CD1c-positive myeloid dendritic cell (primary cell): ENCODE results near the gene TPD52L2.
"Not testable (repeated sequence)": the region's sequence is repeated elsewhere in the genome, so short reads cannot be mapped to it uniquely, and the experiment has no call there.

Experiments
- DNase-seq: peaks from one replicate; pipeline ENCODE4 v3.0.0-alpha.2; 2016; ENCODE audit errors: extremely low spot score

The TPD52L2 gene

GRCh38 chr20:63895202-63895951, 30.3 kb downstream of the TPD52L2 start:
- DNase-seq, result no peak

- DNase-seq, result no peak
Observed at GRCh38 chr20:63895952-63896263, 30.8 kb downstream of the TPD52L2 start.

- peak; percentile 93 for DNase-seq
Observed at GRCh38 chr20:63896264-63897105, 31.4 kb downstream of the TPD52L2 start.

- no peak for DNase-seq
Observed at GRCh38 chr20:63897978-63898561, 33.0 kb downstream of the TPD52L2 start.

- peak; percentile 49 for DNase-seq
Observed at GRCh38 chr20:63898882-63899558, 34.0 kb downstream of the TPD52L2 start.

- peak; percentile 68 for DNase-seq
Observed at GRCh38 chr20:63900413-63900812, 35.3 kb downstream of the TPD52L2 start.

GRCh38 chr20:63903796-63904561, 38.9 kb downstream of the TPD52L2 start:
- no peak for DNase-seq

GRCh38 chr20:63908008-63908682, 43.1 kb downstream of the TPD52L2 start:
- DNase-seq, result no peak

GRCh38 chr20:63911176-63911575, 46.1 kb downstream of the TPD52L2 start:
- DNase-seq, result peak; percentile 57

GRCh38 chr20:63913768-63914167, 48.7 kb downstream of the TPD52L2 start:
- DNase-seq, result no peak

GRCh38 chr20:63915471-63915870, 50.4 kb downstream of the TPD52L2 start:
- no peak for DNase-seq

- not testable (repeated sequence) for DNase-seq
Observed at GRCh38 chr20:63916371-63916939, 51.4 kb downstream of the TPD52L2 start.

- DNase-seq, result no peak
Observed at GRCh38 chr20:63917811-63918210, 52.7 kb downstream of the TPD52L2 start.

- DNase-seq, result no peak
Observed at GRCh38 chr20:63919130-63919529, 54.1 kb downstream of the TPD52L2 start.

GRCh38 chr20:63920226-63920625, 55.2 kb downstream of the TPD52L2 start:
- DNase-seq, result no peak

GRCh38 chr20:63923651-63924050, 58.6 kb downstream of the TPD52L2 start:
- no peak for DNase-seq

- DNase-seq, result no peak
Observed at GRCh38 chr20:63924241-63924640, 59.2 kb downstream of the TPD52L2 start.

- DNase-seq, result no peak
Observed at GRCh38 chr20:63926298-63926697, 61.2 kb downstream of the TPD52L2 start.

GRCh38 chr20:63929071-63929470, 64.0 kb downstream of the TPD52L2 start:
- DNase-seq, result no peak

- DNase-seq, result not testable (repeated sequence)
Observed at GRCh38 chr20:63929473-63929883, 64.4 kb downstream of the TPD52L2 start.
